C4-2B (cell line): ENCODE data around the gene PHF12.

Source experiments
- H3K27ac ChIP-seq: fragments of 450-650 bp; 2 replicates; pipeline ENCODE4 v1.5.1; 2017
- CTCF ChIP-seq: fragments of 450-650 bp; conservative IDR thresholded peaks from 2 replicates; pipeline ENCODE4 v1.5.1; 2017; ENCODE audit warnings: mild to moderate bottlenecking
- ZFX ChIP-seq: fragments of 450-650 bp; IDR thresholded peaks from 2 replicates; pipeline ENCODE4 v1.6.1; 2017

Gene PHF12

DNA sequence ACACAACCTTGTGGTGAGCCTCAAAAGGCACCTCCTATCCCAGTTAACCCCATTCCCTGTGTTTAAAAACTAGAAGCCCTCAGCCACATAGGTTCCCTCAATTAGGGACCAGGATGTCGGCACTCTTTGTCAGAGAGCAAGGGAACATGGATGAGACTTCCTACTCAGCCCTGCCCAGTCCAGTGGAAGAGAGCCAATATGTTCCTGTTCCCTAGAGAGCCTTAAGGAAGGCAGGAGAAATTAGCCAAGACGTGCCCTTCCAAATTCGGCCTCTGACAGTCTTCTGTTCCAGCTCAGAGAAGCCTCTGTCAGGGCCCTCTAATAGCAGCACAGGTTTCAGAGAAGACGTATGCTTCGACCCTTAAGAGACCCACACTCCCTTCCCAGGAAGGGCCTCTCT lies 33.9 kb downstream of the PHF12 start:
- no peak for TF ChIP-seq ZFX
- TF ChIP-seq CTCF: no peak

DNA sequence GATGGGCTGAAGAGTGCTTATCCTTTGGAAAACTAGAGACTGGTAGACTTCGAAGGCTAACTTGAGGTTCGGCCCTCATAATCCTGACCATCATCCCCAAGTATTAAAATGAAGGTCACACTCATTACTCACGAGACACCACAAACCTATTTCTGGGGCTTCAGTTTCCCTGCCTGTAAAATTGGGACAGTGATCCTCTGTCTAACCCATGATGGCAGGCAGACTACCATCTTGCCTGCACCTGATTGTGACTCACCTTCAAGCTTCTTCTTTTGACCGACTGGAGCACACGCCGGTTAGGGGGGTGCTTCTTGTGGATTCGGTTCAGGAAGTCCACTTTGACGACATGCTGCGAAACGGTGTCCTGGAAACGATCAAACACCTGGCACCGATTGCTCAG lies 34.3 kb downstream of the PHF12 start:
- H3K27ac ChIP-seq: peak overlapping the region; percentile 3; the same call in 1 of the 2 replicates
- TF ChIP-seq CTCF (no peak), ZFX (no peak)

More for the DNA sequence above, 33.9 kb downstream of the PHF12 start:
- H3K27ac ChIP-seq: peak overlapping the region; percentile 3; the same call in 1 of the 2 replicates

GRCh38 chr17:28916302-28916934 lies 34.9 kb downstream of the PHF12 start:
- TF ChIP-seq ZFX (no peak), CTCF (peak; percentile 82)
- no peak overlapping the region for H3K27ac ChIP-seq

DNA sequence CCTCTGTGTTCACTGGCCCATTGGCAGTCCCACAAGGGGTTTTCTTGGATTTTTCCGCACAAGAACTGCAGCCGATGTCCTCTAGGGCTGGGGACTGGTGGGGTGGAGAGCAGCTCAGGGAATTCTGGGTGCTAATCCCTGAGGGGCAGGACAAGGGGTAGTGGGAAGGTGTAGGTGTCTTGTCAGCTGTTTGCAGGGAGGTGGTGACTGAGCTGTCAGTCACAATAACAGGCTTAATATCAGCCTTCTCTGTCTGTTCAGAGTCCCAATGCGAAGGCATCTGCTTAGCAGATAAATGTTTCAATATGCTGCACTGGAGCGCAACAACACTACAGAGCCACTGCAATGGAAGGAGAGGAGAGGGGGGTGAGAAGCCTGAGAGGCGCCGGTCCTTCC lies 38.4 kb downstream of the PHF12 start:
- no peak overlapping the region for H3K27ac ChIP-seq
- TF ChIP-seq ZFX (no peak), CTCF (no peak)

- TF ChIP-seq ZFX: no peak
- no peak; the same call in 1 of the 2 replicates for TF ChIP-seq CTCF
- H3K27ac ChIP-seq: no peak overlapping the region
These were observed 38.9 kb downstream of the PHF12 start for GRCh38 chr17:28912281-28912937.

DNA sequence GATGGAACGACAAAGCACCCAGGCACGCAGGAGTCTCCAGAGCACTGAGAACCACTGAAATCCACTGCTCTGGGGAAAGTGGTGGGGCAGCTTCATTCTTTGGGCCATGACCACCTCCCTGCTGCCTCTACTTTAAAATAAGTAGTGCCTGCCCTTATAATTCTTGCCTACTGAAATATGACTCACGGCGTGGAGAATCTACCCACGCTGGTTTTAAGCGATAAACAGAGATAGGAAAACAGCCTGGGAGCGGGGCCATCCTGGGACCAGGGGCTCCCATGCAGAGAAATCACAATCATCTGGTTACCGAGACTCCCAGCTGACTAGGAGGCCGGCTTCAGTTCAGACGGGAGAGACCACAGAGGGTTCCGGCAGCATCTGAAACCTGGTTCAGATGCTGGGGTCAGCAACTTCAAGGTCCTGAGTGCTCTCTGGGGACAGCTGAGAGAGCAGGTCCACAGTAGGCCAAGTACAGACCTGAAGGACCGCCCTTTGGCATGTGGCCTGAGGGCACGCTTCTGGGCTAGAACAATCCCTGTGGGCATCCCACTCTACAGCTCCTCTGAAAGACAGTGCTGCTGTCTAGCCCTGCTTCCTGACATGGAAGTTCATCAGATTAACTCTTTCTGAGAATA lies 39.8 kb downstream of the PHF12 start:
- TF ChIP-seq ZFX (no peak), CTCF (no peak)
- no peak overlapping the region for H3K27ac ChIP-seq

DNA sequence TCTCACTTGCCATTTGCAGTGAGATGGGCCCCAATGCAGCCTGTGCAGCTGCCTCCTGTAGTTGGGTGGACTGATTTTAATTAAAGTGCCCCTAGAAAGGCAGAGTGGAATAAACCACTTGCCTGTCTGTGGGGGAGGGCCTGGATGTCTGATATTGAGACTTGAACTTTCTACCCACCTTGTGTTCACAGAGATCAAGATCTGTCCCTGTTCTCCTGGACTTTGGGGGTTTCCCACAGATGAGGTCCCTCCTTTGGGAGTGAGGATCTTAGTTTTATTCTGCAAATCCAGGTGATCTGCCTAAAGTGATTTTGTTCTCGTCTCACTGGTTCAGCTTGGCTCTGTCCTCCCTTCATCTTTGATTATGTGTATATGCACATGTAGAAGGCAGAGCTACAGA lies 40.8 kb downstream of the PHF12 start:
- no peak overlapping the region for H3K27ac ChIP-seq
- TF ChIP-seq CTCF (no peak), ZFX (no peak)
